Measurements from ENCODE around the gene LCOR. TPM values are rescaled to one million over a fixed set of nuclear protein-coding genes. Genes with fewer than 3 reads are reported as not detected.
A peak's percentile ranks its signal among the peaks of the same experiment; 100 is the strongest.
"Not testable (repeated sequence)": the region's sequence is repeated elsewhere in the genome, so short reads cannot be mapped to it uniquely, and the experiment has no call there.

The LCOR gene
- polyA plus RNA-seq, 6 donors from 2014 or later = 26.7 to 68.2 (median 47.2) TPM

DNA sequence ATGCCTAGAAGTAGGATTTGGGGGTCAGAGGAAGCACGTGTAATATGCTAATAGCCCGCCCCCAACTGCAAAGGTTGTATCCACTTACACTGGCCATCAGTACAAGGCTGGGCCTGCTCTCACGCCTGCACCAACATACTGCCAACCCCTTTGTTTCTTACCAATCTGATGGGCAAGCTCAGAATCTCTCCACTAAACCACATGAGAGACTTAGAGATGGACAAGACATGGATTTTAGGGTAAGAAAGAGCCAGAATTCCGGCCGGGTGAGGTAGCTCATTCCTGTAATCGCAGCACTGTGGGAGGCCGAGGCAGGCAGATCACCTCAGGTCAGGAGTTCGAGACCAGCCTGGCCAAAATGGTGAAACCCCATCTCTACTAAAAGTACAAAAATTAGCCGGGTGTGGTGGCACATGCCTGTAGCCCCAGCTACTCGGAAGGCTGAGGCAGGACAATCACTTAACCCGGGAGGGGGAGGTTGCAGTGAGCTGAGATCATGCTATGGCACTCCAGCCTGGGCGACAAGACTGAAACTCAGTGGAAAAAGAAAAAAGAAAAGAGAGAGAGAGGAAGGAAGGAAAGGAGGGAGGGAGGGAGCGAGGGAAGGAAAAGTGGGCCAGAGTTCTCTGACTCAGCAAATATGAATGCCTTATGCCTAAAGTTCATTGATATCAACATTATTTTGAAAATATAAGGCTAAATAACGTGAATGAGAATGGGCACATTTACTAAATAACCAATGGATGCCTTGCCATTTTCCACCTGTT lies 191.5 kb downstream of the LCOR start:
- ATAC-seq (ENCODE audit: low read depth in 2 of 2) = no peak
- Mint-ChIP-seq H3K4me3 (no peak overlapping the region), H3K27ac (no peak overlapping the region)

DNA sequence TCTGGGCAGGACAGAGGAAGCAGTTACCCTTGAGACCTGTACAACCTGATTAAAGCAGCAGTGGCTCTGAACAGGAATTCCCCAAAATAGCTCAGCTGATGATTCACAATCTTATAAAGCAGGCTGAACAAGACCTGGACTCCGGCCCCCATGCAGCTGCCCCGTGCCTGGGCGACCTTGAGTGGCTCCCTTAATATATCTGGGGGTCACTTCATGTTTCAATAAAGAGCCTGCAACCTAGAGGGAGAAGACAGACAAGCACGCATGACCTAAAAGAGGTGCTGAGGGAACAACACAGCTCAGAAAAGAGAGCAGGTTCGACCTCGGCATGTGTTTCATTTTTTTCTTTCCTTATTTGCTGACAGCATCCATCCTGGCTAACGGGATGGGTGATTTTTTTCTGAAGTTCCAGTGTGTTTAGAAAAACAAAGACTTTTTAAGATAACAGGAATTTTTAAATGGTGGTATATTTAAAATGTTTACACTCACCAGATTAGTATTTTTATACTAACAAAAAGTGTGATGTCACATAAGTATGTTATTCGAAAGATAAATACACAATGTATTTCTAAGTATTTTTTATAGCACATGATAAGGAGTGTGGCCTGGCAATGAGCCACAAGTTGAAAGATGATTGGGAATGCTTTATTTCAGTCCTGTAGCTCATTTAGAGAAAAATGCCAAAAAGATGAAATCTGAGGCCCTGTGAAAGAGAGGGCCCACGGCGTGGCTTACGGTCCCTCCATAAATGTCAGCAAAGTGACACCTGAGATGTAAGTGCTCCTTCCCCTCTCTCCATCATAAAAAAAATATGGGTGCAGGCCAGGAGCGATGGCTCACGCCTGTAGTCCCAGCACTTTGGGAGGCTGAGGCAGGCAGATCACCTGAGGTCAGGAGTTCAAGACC lies 192.3 kb downstream of the LCOR start:
- Mint-ChIP-seq H3K9me3 (no peaks in the 10 kb centered on the region), H3K4me1 (peaks cover 0 to 5% (median 3%) of the 10 kb centered on the region in 3 donors), H3K27me3 (peaks cover 8% of the 10 kb centered on the region in 3 donors), H3K36me3 (no peaks in the 10 kb centered on the region), H3K4me3 (peak overlapping the region in 1 of 8 donors; percentile 9), H3K27ac (peak overlapping the region in 1 of 6 donors; percentile 37)
- ATAC-seq (ENCODE audit: low read depth in 2 of 2) = peak in 1 of 2 donors; percentile 36
- no peak for DNase-seq

More for the DNA sequence above, 191.5 kb downstream of the LCOR start:
- Mint-ChIP-seq H3K9me3 (no peaks in the 10 kb centered on the region), H3K4me1 (peaks cover 0 to 5% (median 3%) of the 10 kb centered on the region in 3 donors), H3K27me3 (peaks cover 3 to 6% (median 5%) of the 10 kb centered on the region in 3 donors), H3K36me3 (no peaks in the 10 kb centered on the region)
- DNase-seq = no peak

DNA sequence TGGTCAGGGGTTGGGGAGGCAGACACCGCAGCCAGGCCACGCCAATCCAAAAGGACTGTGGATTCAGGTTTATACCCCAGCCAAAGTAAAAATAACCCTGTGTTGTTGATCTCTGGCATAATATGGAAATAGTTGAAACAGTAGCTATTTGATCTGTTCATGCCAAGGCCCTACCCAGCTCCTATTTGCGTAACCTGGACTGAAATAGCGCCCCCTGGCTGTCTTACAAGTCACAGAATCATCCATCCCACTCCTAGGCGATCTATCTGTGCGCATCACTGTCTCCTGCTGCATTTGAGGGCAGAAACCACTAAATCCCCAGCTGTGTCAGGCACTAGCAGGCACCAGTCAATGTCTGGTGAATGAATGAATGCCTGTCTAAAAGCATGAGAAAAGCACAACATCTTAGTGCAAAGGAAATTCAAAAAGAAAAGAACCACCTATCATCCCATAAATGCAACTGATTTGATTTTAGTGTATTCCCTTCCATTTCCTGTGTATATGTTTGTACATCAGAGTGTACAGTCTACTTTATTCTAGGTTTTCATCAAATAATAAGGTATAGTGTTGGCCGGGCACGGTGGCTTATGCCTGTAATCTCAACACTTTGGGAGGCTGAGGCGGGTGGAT lies 193.6 kb downstream of the LCOR start:
- DNase-seq (peak; percentile 41), ATAC-seq (ENCODE audit: low read depth in 2 of 2) (peak; percentile 65 to 75)
- Mint-ChIP-seq H3K4me3 (no peak overlapping the region), H3K27me3 (peaks cover 8 to 13% (median 8%) of the 10 kb centered on the region in 3 donors), H3K36me3 (no peaks in the 10 kb centered on the region), H3K9me3 (no peaks in the 10 kb centered on the region), H3K4me1 (peaks cover 0 to 5% (median 3%) of the 10 kb centered on the region in 3 donors), H3K27ac (no peak overlapping the region)

DNA sequence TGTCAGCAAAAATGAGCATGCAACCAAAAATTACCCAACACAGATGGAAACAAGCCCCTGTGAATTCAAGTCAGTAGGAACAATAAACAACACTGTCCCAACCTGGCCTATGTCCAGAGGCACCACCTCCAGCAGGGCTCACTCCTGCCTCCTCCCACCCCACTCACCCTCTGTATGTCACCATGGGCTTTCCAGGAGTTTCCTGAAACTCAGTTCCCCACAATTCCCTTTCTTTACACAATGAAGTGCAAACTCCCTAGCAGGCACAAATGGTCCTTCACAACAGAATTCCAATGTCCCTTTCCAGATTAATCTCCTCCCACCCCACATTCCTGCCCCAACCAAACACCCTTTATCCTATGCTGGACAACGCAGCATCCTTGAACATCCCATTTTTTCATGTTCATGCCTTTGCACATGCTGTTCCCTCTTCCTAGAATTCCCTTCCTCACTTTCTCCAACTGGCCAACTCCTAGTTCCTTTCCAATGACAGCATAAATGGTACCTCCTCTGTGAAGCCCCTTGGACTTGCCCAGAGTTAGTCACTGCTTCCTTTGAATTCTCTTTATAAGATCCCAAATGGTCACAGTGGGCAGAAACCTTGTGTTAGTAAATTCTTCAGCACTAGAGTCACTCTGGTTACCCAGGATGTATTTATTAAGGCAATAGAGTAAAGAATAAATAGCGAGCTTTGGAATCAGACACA lies 196.2 kb downstream of the LCOR start:
- H3K9me3 Mint-ChIP-seq = no peaks in the 10 kb centered on the region
- H3K27me3 Mint-ChIP-seq = peaks cover 8 to 20% (median 8%) of the 10 kb centered on the region in 3 donors
- DNase-seq (no peak), ATAC-seq (ENCODE audit: low read depth in 2 of 2) (no peak)
- no peak overlapping the region for H3K4me3 Mint-ChIP-seq
- no peaks in the 10 kb centered on the region for H3K36me3 Mint-ChIP-seq
- H3K27ac Mint-ChIP-seq = no peak overlapping the region
- H3K4me1 Mint-ChIP-seq = peaks cover 0 to 3% (median 0%) of the 10 kb centered on the region in 3 donors

DNA sequence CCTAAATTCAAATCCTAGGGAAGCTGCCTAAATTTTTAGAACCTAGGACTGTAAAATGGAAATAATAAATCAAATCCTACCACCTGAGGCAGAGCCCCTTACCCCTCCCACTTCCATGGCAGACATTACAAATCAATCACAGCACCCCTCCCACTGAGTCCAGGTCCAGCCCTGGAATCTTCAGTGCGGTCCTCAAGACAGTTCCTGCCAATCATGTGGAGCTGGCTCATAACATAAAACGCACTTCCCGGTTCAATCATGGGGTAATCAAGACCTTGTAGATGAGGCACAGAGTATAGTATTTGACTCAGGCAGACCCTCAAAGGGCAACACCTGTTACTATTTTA lies 196.7 kb downstream of the LCOR start:
- H3K36me3 Mint-ChIP-seq = no peaks in the 10 kb centered on the region
- no peak overlapping the region for H3K27ac Mint-ChIP-seq
- H3K27me3 Mint-ChIP-seq = peaks cover 8 to 25% (median 8%) of the 10 kb centered on the region in 3 donors
- no peak overlapping the region for H3K4me3 Mint-ChIP-seq
- H3K4me1 Mint-ChIP-seq = peaks cover 0 to 3% (median 0%) of the 10 kb centered on the region in 3 donors
- ATAC-seq (ENCODE audit: low read depth in 2 of 2) (no peak), DNase-seq (no peak)
- H3K9me3 Mint-ChIP-seq = no peaks in the 10 kb centered on the region

DNA sequence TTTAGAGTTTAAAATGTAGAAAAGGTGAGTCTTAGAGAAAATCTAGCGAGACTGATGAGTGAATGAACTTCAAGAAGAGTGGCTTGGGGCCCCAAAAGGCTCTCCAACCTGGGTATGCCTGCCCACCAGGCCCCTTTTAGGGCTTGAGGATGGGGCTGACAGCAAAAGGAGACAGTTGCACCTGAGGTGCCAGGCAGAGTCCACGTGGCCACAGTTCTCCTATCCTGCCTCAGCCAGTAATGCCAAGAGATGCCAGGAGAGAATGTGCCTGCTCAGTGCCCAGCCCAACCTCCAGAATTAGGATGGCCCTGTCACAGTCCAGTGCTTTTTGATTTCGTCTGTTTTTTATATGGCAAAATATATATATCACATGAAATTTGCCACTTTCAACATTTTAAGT lies 197.2 kb downstream of the LCOR start:
- DNase-seq (no peak), ATAC-seq (ENCODE audit: low read depth in 2 of 2) (no peak)
- Mint-ChIP-seq H3K4me1 (no peaks in the 10 kb centered on the region), H3K27ac (peak overlapping the region in 1 of 6 donors; percentile 38), H3K4me3 (no peak overlapping the region), H3K36me3 (no peaks in the 10 kb centered on the region), H3K9me3 (no peaks in the 10 kb centered on the region), H3K27me3 (peaks cover 8 to 25% (median 8%) of the 10 kb centered on the region in 3 donors)

DNA sequence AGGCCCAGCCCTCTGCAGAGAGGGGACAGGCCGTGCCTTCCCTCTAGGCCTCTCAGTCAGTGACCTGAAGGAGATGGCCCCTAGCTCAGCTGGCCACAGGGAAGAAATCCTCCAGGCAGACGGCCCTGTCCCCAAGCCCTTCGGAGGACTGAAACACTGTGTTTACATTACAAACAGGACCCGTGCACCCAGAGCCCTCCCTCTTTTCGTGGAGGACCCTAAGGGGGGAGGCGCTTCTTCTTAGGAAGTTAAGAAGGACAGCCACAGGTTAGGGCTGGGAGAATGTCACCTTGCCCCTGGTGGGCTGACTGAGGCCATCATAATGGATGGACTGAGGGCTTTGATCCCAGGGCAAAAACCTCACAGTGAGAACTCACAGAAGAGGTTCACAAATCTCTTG lies 198.8 kb downstream of the LCOR start:
- Mint-ChIP-seq H3K27ac (no peak overlapping the region), H3K36me3 (no peaks in the 10 kb centered on the region)
- ATAC-seq (ENCODE audit: low read depth in 2 of 2) = no peak

DNA sequence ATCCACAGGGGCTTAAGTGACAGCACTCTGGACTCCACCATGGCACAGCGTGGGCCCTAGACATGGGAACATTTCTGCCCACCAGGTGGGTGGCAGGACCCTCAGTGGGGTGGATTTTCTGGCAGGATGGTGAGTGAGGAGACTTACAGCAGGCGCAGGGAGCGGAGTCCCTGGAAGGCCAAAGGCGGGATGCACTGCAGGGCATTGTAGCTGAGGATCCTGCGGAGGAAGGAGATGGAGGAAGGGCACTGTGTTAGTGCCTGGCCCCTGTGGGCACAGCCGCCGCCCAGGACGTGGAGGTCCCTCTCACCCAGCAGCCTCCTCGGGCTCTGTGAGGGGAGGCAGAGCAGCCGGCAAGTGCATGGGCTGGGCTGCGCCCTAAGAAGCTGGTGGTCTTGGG lies 199.4 kb downstream of the LCOR start:
- DNase-seq = no peak
- no peak overlapping the region for H3K4me3 Mint-ChIP-seq

More for the DNA sequence above, 198.8 kb downstream of the LCOR start:
- DNase-seq = no peak
- peaks cover 22 to 25% (median 24%) of the 10 kb centered on the region in 3 donors for H3K27me3 Mint-ChIP-seq
- H3K9me3 Mint-ChIP-seq = no peaks in the 10 kb centered on the region
- H3K4me1 Mint-ChIP-seq = no peaks in the 10 kb centered on the region
- H3K4me3 Mint-ChIP-seq = no peak overlapping the region

DNA sequence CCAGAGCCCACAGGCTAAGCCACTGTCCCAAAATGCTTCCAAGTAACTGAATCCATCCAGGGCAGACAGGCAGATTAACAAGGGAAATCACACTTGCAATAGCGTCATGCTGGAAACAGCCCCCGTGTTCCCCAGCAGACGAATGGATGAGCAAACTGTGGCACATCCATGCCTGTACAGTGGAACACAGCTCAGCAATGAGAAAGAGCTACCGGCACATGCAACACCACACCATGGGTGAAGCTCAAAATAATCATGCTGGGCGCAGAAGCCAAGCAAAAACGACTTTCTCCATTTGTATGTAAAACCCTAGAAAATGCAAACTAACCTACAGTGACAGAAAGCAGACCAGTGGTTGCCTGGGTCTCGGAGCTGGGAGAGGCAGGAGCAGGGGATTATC lies 200.5 kb downstream of the LCOR start:
- H3K4me1 Mint-ChIP-seq = peaks cover 9 to 10% (median 9%) of the 10 kb centered on the region in 3 donors
- no peak for ATAC-seq (ENCODE audit: low read depth in 2 of 2)
- H3K27ac Mint-ChIP-seq = no peak overlapping the region
- no peak for DNase-seq
- H3K4me3 Mint-ChIP-seq = no peak overlapping the region
- no peaks in the 10 kb centered on the region for H3K9me3 Mint-ChIP-seq
- no peaks in the 10 kb centered on the region for H3K36me3 Mint-ChIP-seq
- H3K27me3 Mint-ChIP-seq = peaks cover 25 to 29% (median 26%) of the 10 kb centered on the region in 3 donors

More for the DNA sequence above, 199.4 kb downstream of the LCOR start:
- Mint-ChIP-seq H3K27ac (no peak overlapping the region), H3K27me3 (peaks cover 25 to 29% (median 26%) of the 10 kb centered on the region in 3 donors), H3K9me3 (no peaks in the 10 kb centered on the region), H3K4me1 (peaks cover 0 to under 1% (median 0%) of the 10 kb centered on the region in 3 donors), H3K36me3 (no peaks in the 10 kb centered on the region)
- ATAC-seq (ENCODE audit: low read depth in 2 of 2) = no peak

DNA sequence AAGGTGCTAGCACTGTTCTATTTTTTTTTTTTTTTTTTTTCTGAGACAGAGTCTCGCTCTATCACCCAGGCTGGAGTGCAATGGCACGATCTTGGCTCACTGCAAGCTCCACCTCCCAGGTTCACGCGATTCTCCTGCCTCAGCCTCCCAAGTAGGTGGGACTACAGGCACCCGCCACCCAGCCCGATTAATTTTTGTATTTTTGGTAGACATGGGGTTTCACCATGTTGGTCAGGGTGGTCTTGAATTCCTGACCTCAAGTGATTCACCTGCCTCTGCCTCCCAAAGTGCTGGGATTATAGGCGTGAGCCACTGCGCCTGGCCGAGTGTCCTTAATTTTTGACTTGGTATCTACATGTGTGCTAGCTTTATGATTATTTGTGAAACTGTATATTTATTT lies 201.7 kb downstream of the LCOR start:
- not testable (repeated sequence) for H3K36me3 Mint-ChIP-seq; H3K27ac Mint-ChIP-seq; DNase-seq; H3K4me3 Mint-ChIP-seq; H3K9me3 Mint-ChIP-seq; ATAC-seq (ENCODE audit: low read depth in 2 of 2)
- peaks cover 16 to 18% (median 17%) of the 10 kb centered on the region in 3 donors for H3K4me1 Mint-ChIP-seq
- H3K27me3 Mint-ChIP-seq = peaks cover 19 to 21% (median 19%) of the 10 kb centered on the region in 3 donors

DNA sequence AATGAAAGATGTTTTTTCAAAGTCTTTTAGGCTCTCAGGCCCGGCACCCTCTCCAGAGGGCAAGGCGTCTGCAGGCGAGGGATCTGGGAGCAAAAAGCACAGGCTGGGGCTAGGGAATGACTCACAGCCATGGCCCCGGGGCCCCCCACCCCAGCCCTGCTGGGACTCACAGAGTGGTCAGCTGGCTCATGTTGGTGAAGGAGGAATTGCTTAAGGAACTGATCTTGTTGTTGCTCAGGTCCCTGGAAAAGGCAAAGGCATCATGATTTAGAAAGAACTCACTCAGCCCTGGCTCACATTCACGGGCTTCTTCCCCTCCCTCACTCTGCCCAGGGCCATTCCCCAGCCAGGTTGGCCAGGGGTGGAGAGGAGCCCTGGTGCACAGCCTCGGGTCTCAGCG lies 202.2 kb downstream of the LCOR start:
- Mint-ChIP-seq H3K36me3 (no peaks in the 10 kb centered on the region), H3K9me3 (no peaks in the 10 kb centered on the region), H3K4me1 (peaks cover 16 to 18% (median 17%) of the 10 kb centered on the region in 3 donors), H3K4me3 (no peak overlapping the region), H3K27me3 (peaks cover 17 to 21% (median 18%) of the 10 kb centered on the region in 3 donors), H3K27ac (no peak overlapping the region)
- DNase-seq (no peak), ATAC-seq (ENCODE audit: low read depth in 2 of 2) (no peak)

DNA sequence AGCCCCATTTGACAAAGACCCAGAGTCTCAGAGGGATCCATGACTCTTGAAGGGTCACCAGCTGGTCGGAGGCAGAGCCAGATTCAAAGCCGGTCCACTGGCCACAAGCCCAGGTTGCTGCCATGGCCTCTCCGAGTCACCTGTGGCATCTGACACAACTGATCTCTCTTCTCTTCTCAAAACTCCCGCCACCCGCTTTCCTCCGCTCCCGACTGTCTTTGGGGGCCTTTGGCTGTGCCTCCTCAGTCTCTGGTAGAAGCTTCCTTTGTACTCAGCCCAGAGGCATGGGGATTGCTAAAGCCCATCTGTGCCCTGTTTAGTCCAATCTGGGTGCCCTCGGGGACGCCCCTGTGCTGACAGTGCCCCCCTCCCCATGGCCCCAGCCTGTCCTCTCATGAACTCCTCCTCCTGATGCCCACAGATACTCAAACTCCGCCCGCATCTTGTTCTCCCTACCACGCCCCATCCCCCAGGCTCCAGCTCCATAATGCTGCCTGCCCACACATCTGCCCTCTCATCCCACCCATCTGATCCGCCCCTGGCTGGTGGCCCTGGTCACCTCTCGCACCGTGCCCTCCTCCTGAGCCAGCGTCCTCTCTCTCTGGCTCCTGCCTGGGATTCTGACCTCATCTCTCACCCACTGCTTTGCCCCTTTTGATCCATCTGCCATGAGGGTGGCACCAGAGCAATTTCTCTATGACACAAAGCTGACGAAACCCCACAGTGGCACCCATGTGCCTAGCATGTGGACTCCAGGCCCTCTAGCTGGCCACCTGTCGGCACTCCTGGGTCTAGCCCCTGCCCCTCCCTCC lies 203.1 kb downstream of the LCOR start:
- H3K9me3 Mint-ChIP-seq = no peaks in the 10 kb centered on the region
- no peak for DNase-seq
- H3K36me3 Mint-ChIP-seq = no peaks in the 10 kb centered on the region
- H3K4me1 Mint-ChIP-seq = peaks cover 16 to 18% (median 17%) of the 10 kb centered on the region in 3 donors
- ATAC-seq (ENCODE audit: low read depth in 2 of 2) = no peak
- H3K27ac Mint-ChIP-seq = peak overlapping the region in 2 of 6 donors; percentile 2 to 26
- H3K4me3 Mint-ChIP-seq = peak overlapping the region in 1 of 8 donors; percentile 57
- peaks cover 12 to 21% (median 18%) of the 10 kb centered on the region in 3 donors for H3K27me3 Mint-ChIP-seq

Data from naive B cell (primary cell).